ENCODE measurements around the gene GRWD1. TPM values are rescaled to one million over a fixed set of nuclear protein-coding genes. Genes with fewer than 3 reads are reported as not detected.

Gene GRWD1
- total and polyA plus RNA-seq, 2 of the 8 experiments (the other 6 are each of a cell fraction or from before 2014, with no cell fraction given): 36.9 to 61.9 TPM

DNA sequence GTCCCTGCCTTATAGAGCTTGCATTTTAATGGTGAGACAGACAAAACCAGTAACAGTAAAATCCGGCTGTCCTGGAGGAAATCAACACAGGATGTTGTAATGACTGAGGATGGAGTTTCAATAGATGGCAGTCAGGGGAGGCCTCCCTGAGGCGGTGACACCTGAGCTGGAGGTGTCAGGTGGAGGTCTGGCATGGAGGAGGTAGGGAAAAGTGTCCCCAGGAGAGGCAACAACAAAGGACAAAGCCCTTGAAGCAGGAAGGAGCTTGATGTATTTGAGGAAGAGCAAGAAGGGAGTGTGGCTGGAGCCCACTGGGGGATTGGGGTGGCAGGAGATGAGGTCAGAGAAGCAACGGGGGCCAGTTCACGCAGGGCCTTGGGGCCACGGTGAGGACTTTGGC is 44.5 kb upstream of the GRWD1 start:
- H3K79me1 ChIP-seq (ENCODE audit: low read depth, low read length): no peaks in the 10 kb centered on the region; the same call in none of the 2 replicates
- H2AK5ac ChIP-seq (ENCODE audit: low read depth, low read length): peak overlapping the region; percentile 43
- H3K56ac ChIP-seq (replicated peaks; ENCODE audit: insufficient read length, low read depth, low read length): no peak overlapping the region
- H4K8ac ChIP-seq (ENCODE audit: extremely low read depth, insufficient read depth, low read length): no peak overlapping the region
- H3K27ac ChIP-seq (ENCODE audit: low read depth, low read length): peak overlapping the region; percentile 74
- no peaks in the 10 kb centered on the region for H4K20me1 ChIP-seq (replicated peaks in 1 of 2; ENCODE audit: control insufficient read depth in 1 of 2, insufficient read depth in 2 of 2, low read length in 2 of 2)
- peak overlapping the region; percentile 94 for H2BK5ac ChIP-seq (ENCODE audit: low read depth, low read length)
- H3K9me3 ChIP-seq (ENCODE audit: insufficient read depth in 2 of 2, low read depth in 1 of 2, low read length in 1 of 2): no peaks in the 10 kb centered on the region
- peak overlapping the region; percentile 91; the same call in 1 of the 2 replicates for H2BK20ac ChIP-seq (ENCODE audit: low read length)
- no peak overlapping the region for H2BK15ac ChIP-seq (ENCODE audit: low read length)
- H2AFZ ChIP-seq (ENCODE audit: low read length): no peak overlapping the region
- peak overlapping the region; percentile 81 for H2BK120ac ChIP-seq (replicated peaks; ENCODE audit: low read depth, low read length)
- H3K4me3 ChIP-seq (ENCODE audit: extremely low read depth in 1 of 4, insufficient read depth in 2 of 4, low read depth in 3 of 4, low read length in 4 of 4): peak overlapping the region in 1 of 4 experiments; percentile 32; a peak in 1 of 8 replicates
- H2BK12ac ChIP-seq (ENCODE audit: low read depth, low read length): peak overlapping the region; percentile 93
- H3K14ac ChIP-seq (ENCODE audit: insufficient read length): no peak overlapping the region
- peaks cover 8 to 27% (median 18%) of the 10 kb centered on the region in 4 experiments for H3K4me1 ChIP-seq (replicated peaks in 1 of 4; ENCODE audit: control insufficient read depth in 3 of 4, insufficient read depth in 4 of 4, low read length in 3 of 4)
- no peak overlapping the region for H3K23ac ChIP-seq (ENCODE audit: insufficient read length)
- DNase-seq (ENCODE audit: low read depth in 1 of 2, low spot score in 2 of 2) (peak in 1 of 2 experiments; percentile 53), FAIRE-seq (no peak)
- H3K18ac ChIP-seq (ENCODE audit: extremely low read depth, low read length): peak overlapping the region; percentile 71; the same call in 1 of the 2 replicates
- H4K5ac ChIP-seq (ENCODE audit: insufficient read length, low read depth, low read length): peak overlapping the region; percentile 47
- peaks cover 20% of the 10 kb centered on the region for H3K23me2 ChIP-seq (ENCODE audit: low read depth, low read length)
- CTCF ChIA-PET (ENCODE audit: partially characterized antibody): interaction anchor here (1.0 to 2.6 kb wide), 8 partner anchors 11 to 108 kb away, joined by 3 to 11 read pairs (median 4); partner anchors contain the start of genes SYNGR4 and TMEM143
- peak overlapping the region; percentile 93 for H4K91ac ChIP-seq (replicated peaks; ENCODE audit: insufficient read length, low read length)
- POLR2A ChIA-PET (ENCODE audit: partially characterized antibody): interaction anchor here (0.6 to 5.4 kb wide), 16 partner anchors 9 to 214 kb away, joined by 3 to 57 read pairs (median 8); partner anchors contain the start of genes FAM83E, GRWD1, KDELR1 and SYNGR4
- TF ChIP-seq TAF1 (IDR thresholded peaks at IDR 0.05; ENCODE audit: low read depth, low read length) (0 out of 2 replicates have a peak, but pooled peaks have one; percentile 17), SP4 (IDR thresholded peaks at IDR 0.05; ENCODE audit: low read length) (no peak), SRF (IDR thresholded peaks at IDR 0.05; ENCODE audit: low read depth, low read length) (no peak), HDAC6 (IDR thresholded peaks at IDR 0.05; ENCODE audit: low read depth, low read length) (no peak), SIX5 (IDR thresholded peaks at IDR 0.05; ENCODE audit: low read depth, low read length) (no peak), MAFK (IDR thresholded peaks at IDR 0.05; ENCODE audit: low read depth, low read length) (no peak), RBBP5 (IDR thresholded peaks at IDR 0.05; ENCODE audit: borderline replicate concordance, low read depth, low read length) (no peak), CBX8 (IDR thresholded peaks at IDR 0.05; ENCODE audit: borderline replicate concordance, low read depth, low read length) (no peak), TBP (IDR thresholded peaks at IDR 0.05; ENCODE audit: low read depth, low read length) (no peak), SP1 (IDR thresholded peaks at IDR 0.05; ENCODE audit: low read depth, low read length) (no peak), POLR2A (IDR thresholded peaks at IDR 0.05; ENCODE audit: control extremely low read depth in 1 of 2, low read depth in 2 of 2, low read length in 2 of 2) (peak; percentile 24 to 34; a peak in 2 of 3 replicates)
- TF ChIP-seq, protein P1, sequence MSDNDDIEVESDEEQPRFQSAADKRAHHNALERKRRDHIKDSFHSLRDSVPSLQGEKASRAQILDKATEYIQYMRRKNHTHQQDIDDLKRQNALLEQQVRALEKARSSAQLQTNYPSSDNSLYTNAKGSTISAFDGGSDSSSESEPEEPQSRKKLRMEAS (IDR thresholded peaks at IDR 0.05): 0 out of 2 replicates have a peak, but pooled peaks have one; percentile 13
- peak overlapping the region; percentile 76 to 100; a peak in 3 of 4 replicates for H3K4me2 ChIP-seq (ENCODE audit: insufficient read depth in 1 of 2, low read depth in 2 of 2, low read length in 2 of 2)
- WGBS, 2 experiments (ENCODE audit: extremely low coverage in 1 of 2, insufficient coverage in 1 of 2, insufficient read length in 1 of 2, insufficient replicate concordance in 2 of 2, low coverage in 1 of 2, low lambda C conversion rate in 2 of 2, missing lambda C conversion rate in 1 of 2): 71% methylated on average over 5 of the region's 5 CpGs; no CpG with 5 or more reads in 1 of the 2 experiments
- no peaks in the 10 kb centered on the region for H3K79me2 ChIP-seq (ENCODE audit: control insufficient read depth in 1 of 2, insufficient read depth in 2 of 2, low read length in 2 of 2)
- H3K9ac ChIP-seq (replicated peaks in 1 of 4; ENCODE audit: extremely low read depth in 1 of 4, low read depth in 3 of 4, low read length in 3 of 4): peak overlapping the region in 2 of 4 experiments; percentile 6 to 18; a peak in 3 of 7 replicates
- H3K36me3 ChIP-seq (ENCODE audit: control insufficient read depth in 2 of 4, insufficient read depth in 4 of 4, low read length in 3 of 4): no peaks in the 10 kb centered on the region
- H3K27me3 ChIP-seq (replicated peaks in 1 of 4; ENCODE audit: control insufficient read depth in 3 of 4, extremely low read depth in 1 of 4, insufficient read depth in 3 of 4, low read length in 3 of 4): peaks cover 0 to 17% (median 13%) of the 10 kb centered on the region in 4 experiments; a peak in 5 of 7 replicates
- peak overlapping the region; percentile 62 for H3K4ac ChIP-seq (replicated peaks; ENCODE audit: insufficient read length, low read depth, low read length)
